PC-3 (cell line): Measurements from ENCODE around the gene EPHA2.

Experiments
- CTCF ChIP-seq: fragments of 300-600 bp; sonication (generic); conservative IDR thresholded peaks from 2 replicates; pipeline ENCODE4 v1.5.1; 2017; ENCODE audit warnings: antibody characterized with exemption, low read depth, mild to moderate bottlenecking, low read length
- EZH2 ChIP-seq: fragments of 300-600 bp; sonication (generic); IDR thresholded peaks from one replicate; pipeline ENCODE4 v1.6.1; 2017; ENCODE audit warnings: antibody characterized with exemption, mild to moderate bottlenecking, low read length; ENCODE audit not compliant: unreplicated experiment
- EZH2phosphoT487 ChIP-seq: fragments of 300-600 bp; sonication (generic); IDR thresholded peaks from 2 replicates; pipeline ENCODE4 v1.6.1; 2018; ENCODE audit warnings: mild to moderate bottlenecking, antibody characterized with exemption, low read length, borderline replicate concordance

DNA sequence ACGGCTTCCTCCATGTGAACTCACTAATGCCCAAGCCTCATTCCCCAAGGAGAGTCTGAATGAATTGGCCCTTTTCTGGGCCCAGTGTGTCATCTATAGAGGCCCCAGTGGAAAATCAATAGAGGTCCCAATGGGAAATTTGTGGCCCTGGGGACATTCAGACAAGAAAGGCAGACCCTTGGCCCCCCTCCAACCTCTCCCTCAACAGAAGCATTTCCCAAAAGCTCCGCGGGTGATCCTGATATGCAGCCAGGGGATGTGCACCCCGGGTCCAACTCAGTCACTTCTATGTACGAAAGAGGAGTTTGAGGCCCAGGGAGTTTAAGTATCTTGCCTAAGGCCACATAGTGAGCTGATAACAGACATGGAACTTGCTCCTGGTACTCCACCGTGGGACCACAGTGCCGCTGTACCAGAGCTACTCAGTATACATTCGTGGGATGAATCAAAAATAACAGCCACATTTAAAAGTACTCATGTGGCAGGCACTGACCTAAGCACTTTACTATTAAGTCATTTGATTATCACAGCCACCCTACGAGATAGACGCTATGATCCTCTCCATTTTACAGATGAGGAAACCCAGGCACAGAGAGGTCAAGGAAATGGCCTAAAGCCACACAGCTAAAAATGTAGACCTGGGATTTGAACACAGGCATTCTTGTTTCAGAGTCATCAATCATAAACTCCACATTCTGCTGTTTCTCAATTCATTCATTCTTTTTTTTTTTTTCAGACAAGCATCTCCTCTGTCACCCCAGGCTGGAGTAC is 8.5 kb downstream of the EPHA2 start:
- TF ChIP-seq CTCF (no peak), EZH2phosphoT487 (no peak), EZH2 (no peak)
